22Rv1 (cell line): Measurements from ENCODE around the gene HILPDA.

ENCODE experiments used
- ZFX ChIP-seq: fragments of 450-650 bp; IDR thresholded peaks from 2 replicates; pipeline ENCODE4 v1.6.1; 2017; ENCODE audit warnings: antibody characterized with exemption, borderline replicate concordance
- TF ChIP-seq, protein P1 (sequence below): fragments of 450-650 bp; IDR thresholded peaks from 2 replicates; pipeline ENCODE4 v1.5.1; 2017; ENCODE audit warnings: mild to moderate bottlenecking

DNA sequence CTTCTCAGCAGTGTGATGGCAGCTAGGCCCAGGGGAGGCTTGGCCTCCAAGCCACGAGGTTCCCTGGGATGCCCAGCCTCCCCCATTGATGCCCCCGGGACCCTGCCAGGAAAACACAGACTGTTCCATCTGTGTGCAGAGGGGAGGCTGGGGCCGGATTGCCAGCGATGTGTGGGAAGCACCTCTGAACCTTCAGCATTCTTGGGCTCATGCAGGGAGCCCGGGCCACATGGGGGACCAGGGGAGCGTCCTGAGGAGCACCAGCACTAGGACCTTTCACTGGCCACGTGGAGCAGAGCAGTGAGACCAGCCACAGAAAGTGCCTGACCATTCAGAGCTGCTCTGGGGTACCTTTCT, 48.5 kb upstream of the HILPDA start:
- TF ChIP-seq, protein P1, sequence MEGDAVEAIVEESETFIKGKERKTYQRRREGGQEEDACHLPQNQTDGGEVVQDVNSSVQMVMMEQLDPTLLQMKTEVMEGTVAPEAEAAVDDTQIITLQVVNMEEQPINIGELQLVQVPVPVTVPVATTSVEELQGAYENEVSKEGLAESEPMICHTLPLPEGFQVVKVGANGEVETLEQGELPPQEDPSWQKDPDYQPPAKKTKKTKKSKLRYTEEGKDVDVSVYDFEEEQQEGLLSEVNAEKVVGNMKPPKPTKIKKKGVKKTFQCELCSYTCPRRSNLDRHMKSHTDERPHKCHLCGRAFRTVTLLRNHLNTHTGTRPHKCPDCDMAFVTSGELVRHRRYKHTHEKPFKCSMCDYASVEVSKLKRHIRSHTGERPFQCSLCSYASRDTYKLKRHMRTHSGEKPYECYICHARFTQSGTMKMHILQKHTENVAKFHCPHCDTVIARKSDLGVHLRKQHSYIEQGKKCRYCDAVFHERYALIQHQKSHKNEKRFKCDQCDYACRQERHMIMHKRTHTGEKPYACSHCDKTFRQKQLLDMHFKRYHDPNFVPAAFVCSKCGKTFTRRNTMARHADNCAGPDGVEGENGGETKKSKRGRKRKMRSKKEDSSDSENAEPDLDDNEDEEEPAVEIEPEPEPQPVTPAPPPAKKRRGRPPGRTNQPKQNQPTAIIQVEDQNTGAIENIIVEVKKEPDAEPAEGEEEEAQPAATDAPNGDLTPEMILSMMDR: no peak
- TF ChIP-seq ZFX: no peak
